AG20443 (cell line): ENCODE measurements around the gene CRACR2A.

Experiments used
- DNase-seq: peaks from one replicate; pipeline ENCODE4 v3.0.0; 2012; ENCODE audit warnings: low spot score, mixed read lengths

CRACR2A gene

GRCh38 chr12:3752741-3753486 lies at the start of gene CRACR2A:
TSS of gene CRACR2A (minus strand) at chr12:3753109. CDS start at chr12:3696999, 56,110 bp downstream.
- DNase-seq, result peak; percentile 92

GRCh38 chr12:3797531-3798048 lies 44.7 kb upstream of the CRACR2A start:
- no peak for DNase-seq

GRCh38 chr12:3795492-3796133 lies 42.7 kb upstream of the CRACR2A start:
- DNase-seq, result no peak

GRCh38 chr12:3795066-3795465 lies 42.2 kb upstream of the CRACR2A start:
- DNase-seq, result no peak

GRCh38 chr12:3792623-3793288 lies 39.8 kb upstream of the CRACR2A start:
- DNase-seq, result no peak

GRCh38 chr12:3791256-3791874 lies 38.5 kb upstream of the CRACR2A start:
- no peak for DNase-seq

- no peak for DNase-seq
Observed at GRCh38 chr12:3790642-3791041, 37.7 kb upstream of the CRACR2A start.

GRCh38 chr12:3789838-3790237 lies 36.9 kb upstream of the CRACR2A start:
- no peak for DNase-seq

GRCh38 chr12:3777206-3777809 lies 24.4 kb upstream of the CRACR2A start:
- peak; percentile 65 for DNase-seq

- DNase-seq, result no peak
Observed at GRCh38 chr12:3775385-3776035, 22.6 kb upstream of the CRACR2A start.

- DNase-seq, result peak; percentile 39
Observed at GRCh38 chr12:3772380-3772779, 19.5 kb upstream of the CRACR2A start.

- DNase-seq, result no peak
Observed at GRCh38 chr12:3771853-3772252, 18.9 kb upstream of the CRACR2A start.

GRCh38 chr12:3770891-3771290 lies 18.0 kb upstream of the CRACR2A start:
- DNase-seq, result peak; percentile 44

- no peak for DNase-seq
Observed at GRCh38 chr12:3768911-3769447, 16.1 kb upstream of the CRACR2A start.

- no peak for DNase-seq
Observed at GRCh38 chr12:3761116-3761735, 8.3 kb upstream of the CRACR2A start.

- no peak for DNase-seq
Observed at GRCh38 chr12:3759878-3760277, 7.0 kb upstream of the CRACR2A start.

- no peak for DNase-seq
Observed at GRCh38 chr12:3757261-3757660, 4.4 kb upstream of the CRACR2A start.

GRCh38 chr12:3755898-3756297 lies 3.0 kb upstream of the CRACR2A start:
- no peak for DNase-seq

GRCh38 chr12:3753544-3754284 lies 805 bp upstream of the CRACR2A start:
- peak; percentile 62 for DNase-seq
